NT2/D1 (cell line): Measurements from ENCODE around the gene DISC1.
"Not testable (repeated sequence)": the region's sequence is repeated elsewhere in the genome, so short reads cannot be mapped to it uniquely, and the experiment has no call there.

Source experiments
- SUZ12 ChIP-seq: IDR thresholded peaks from 2 replicates; pipeline ENCODE4 v1.6.1; 2011; ENCODE audit not compliant: insufficient read length, insufficient read depth; ENCODE audit errors: extremely low read depth
- YY1 ChIP-seq: IDR thresholded peaks from 2 replicates; pipeline ENCODE4 v1.6.1; 2011; ENCODE audit not compliant: insufficient read length, insufficient read depth
- ZNF274 ChIP-seq: IDR thresholded peaks from 2 replicates; pipeline ENCODE4 v1.6.1; 2011; ENCODE audit warnings: mild to moderate bottlenecking, low read depth, low read length

GRCh38 chr1:231646165-231646564, 19.6 kb downstream of the DISC1 start:
- not testable (repeated sequence) for TF ChIP-seq YY1, SUZ12, ZNF274
